Esophagus squamous epithelium (tissue), 4 donors: ENCODE results near the gene KLRK1.

Experiments
- POLR2A ChIP-seq, 4 donors: fragments of 450-650 bp; IDR thresholded peaks; one replicate each; pipeline ENCODE4 v1.6.1; 2017; ENCODE audit warnings: antibody characterized with exemption in 4 of 4, mild to moderate bottlenecking in 4 of 4, moderate library complexity in 3 of 4
- TF ChIP-seq, protein P1 (sequence below), 6 experiments: fragments of 450-650 bp in 4 of 6; fragments of 200-600 bp in 2 of 6; sonication (generic) in 2 of 6; IDR thresholded peaks; one replicate each; pipeline ENCODE4 v1.5.1; 2016 to 2019; ENCODE audit warnings: antibody characterized with exemption in 6 of 6, mild to moderate bottlenecking in 4 of 6, moderate library complexity in 4 of 6

DNA sequence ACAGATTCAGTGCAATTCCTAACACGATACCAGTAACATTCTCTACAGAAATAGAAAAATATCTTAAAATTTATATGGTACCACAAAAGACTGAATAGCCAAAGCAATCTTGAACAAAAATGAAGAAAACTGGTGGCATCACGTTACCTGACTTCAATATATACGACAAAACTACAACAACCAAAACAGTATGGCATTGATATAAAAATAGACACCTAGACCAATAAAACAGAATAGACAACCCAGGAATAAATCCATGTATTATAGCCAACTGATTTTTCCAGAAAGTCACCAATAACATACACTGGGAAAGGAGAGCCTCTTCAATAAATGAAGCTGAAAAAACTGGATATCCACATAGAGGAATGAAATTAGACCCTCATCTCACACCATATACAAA lies 5.7 kb downstream of the KLRK1 start:
- TF ChIP-seq, protein P1, sequence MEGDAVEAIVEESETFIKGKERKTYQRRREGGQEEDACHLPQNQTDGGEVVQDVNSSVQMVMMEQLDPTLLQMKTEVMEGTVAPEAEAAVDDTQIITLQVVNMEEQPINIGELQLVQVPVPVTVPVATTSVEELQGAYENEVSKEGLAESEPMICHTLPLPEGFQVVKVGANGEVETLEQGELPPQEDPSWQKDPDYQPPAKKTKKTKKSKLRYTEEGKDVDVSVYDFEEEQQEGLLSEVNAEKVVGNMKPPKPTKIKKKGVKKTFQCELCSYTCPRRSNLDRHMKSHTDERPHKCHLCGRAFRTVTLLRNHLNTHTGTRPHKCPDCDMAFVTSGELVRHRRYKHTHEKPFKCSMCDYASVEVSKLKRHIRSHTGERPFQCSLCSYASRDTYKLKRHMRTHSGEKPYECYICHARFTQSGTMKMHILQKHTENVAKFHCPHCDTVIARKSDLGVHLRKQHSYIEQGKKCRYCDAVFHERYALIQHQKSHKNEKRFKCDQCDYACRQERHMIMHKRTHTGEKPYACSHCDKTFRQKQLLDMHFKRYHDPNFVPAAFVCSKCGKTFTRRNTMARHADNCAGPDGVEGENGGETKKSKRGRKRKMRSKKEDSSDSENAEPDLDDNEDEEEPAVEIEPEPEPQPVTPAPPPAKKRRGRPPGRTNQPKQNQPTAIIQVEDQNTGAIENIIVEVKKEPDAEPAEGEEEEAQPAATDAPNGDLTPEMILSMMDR (IDR thresholded peaks at IDR 0.05): no peak
- TF ChIP-seq POLR2A (IDR thresholded peaks at IDR 0.05): no peak
